ENCODE results near the gene HTT.

DNA sequence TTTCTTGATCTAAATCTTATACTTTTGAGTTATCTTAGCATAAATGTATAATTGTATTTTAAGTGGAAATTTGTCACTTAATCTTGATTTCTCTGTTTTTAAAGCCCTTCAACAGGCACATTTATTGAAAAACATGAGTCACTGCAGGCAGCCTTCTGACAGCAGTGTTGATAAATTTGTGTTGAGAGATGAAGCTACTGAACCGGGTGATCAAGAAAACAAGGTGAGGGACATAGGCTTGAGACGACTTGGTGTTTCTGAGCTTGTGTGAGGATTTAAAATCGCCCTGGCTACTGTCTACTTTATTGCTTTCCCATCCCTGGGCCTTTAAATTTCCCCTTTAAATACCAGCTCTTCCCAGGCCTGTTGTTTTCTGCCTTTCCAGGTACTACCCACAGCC is 55.7 kb downstream of the HTT start:
- TF ChIP-seq POLR2A (IDR thresholded peaks at IDR 0.05; ENCODE audit: low read length): no peak
- TF ChIP-seq GATA1 (IDR thresholded peaks at IDR 0.05; ENCODE audit: low read depth, low read length): no peak
